ENCODE results near the gene DNAJC7. TPM values are rescaled to one million over a fixed set of nuclear protein-coding genes. Genes with fewer than 3 reads are reported as not detected.

Gene DNAJC7
- polyA plus RNA-seq, 1 of the 3 experiments (the other 2 are of a cell fraction), result 38.8 TPM

DNA sequence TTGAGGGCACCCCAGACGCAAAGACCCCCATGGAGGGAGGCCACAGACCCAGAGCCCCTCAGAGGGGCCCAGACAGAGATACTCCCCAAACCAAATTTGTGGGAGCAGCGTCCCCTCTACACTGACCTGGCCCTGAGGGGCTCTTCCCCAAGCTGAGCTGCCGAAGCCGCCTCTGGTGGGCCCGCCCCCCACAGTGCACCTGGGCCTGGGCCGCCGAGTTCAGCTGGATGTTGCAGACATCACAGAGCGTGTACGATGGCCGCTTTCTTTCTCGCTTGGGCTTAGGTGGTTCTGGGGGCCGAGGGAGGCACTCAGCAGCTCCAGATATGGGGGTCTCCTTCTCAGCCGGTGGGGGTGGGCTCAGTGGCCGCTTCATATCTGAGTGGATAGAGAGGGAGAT lies 45.4 kb upstream of the DNAJC7 start:
- no peak overlapping the region for H3K4me3 ChIP-seq (ENCODE audit: low read depth in 2 of 2, low read length in 1 of 2)
- H3K4me2 ChIP-seq, result no peak overlapping the region
- no peaks in the 10 kb centered on the region for H3K9me3 ChIP-seq
- no peaks in the 10 kb centered on the region for H3K79me2 ChIP-seq (ENCODE audit: insufficient read depth)
- 90% methylated on average over 7 of the region's 14 CpGs for WGBS (ENCODE audit: low lambda C conversion rate)
- peaks cover 0 to 4% of the 10 kb centered on the region in 2 experiments; a peak in 1 of 4 replicates for H3K4me1 ChIP-seq (ENCODE audit: control insufficient read depth in 1 of 2, insufficient read depth in 2 of 2, low read depth in 1 of 2, low read length in 1 of 2)
- no peak overlapping the region for H2AFZ ChIP-seq (ENCODE audit: low read depth)
- no peaks in the 10 kb centered on the region for H3F3A ChIP-seq (replicated peaks; ENCODE audit: insufficient read depth)
- CTCF ChIA-PET, result interaction anchor here (0.9 to 2.1 kb wide), 5 partner anchors 10 to 46 kb away, joined by 3 to 12 read pairs (median 4); no protein-coding TSS in a partner anchor
- POLR2A ChIA-PET, result no interaction called here
- H3K36me3 ChIP-seq (replicated peaks in 1 of 2; ENCODE audit: control insufficient read depth in 1 of 2, insufficient read depth in 2 of 2, low read length in 1 of 2), result no peaks in the 10 kb centered on the region
- no peaks in the 10 kb centered on the region for H3K27me3 ChIP-seq (ENCODE audit: insufficient read depth)
- H3K27ac ChIP-seq (ENCODE audit: low read depth in 2 of 2, low read length in 1 of 2), result no peak overlapping the region
- H4K20me1 ChIP-seq (ENCODE audit: insufficient read depth), result no peaks in the 10 kb centered on the region
- no peak for TF ChIP-seq TCF12 (IDR thresholded peaks at IDR 0.05)
- H3K9ac ChIP-seq, result no peak overlapping the region
- DNase-seq, result no peak
- no peaks in the 10 kb centered on the region for H3K9me2 ChIP-seq

DNA sequence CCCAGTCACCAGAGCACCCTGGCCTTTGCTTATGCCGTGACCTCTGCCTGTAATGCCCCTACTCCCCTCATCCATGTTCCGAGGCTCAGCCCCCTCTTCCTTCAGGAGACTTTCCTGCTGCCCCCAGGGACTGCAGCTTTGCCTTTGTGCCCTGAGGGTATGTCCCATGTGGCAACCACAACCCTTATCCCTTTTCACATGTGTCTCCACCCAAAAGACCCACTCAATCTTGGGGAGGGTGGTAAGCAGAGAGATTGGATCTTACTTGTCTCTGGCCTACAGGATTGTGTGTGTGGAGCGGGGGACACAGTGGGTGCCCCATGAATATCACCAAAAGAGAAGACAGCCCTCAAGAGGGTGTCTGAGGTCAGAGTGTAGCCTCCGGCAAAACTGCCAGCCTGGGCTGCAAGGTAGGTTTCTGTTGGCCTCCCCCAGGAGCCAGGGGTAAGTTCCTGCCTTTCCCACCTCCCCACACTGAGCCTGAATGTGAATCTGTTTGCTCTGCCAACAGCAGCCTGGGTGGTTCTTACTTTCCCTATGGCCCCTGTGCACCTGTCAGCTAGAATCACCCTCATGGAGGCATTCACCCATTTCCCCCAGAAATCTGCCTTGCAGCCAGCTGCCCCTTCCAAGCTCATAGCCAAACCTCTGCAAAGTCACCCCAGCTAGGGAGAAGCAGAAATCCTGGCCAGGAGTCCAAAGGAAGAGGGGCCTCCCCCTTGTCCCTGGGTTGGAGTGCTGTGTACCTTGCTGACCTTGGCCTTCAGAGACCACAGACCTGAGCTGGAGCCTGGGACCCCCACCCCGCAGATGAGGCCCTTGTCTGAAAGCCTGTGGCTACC lies 44.6 kb upstream of the DNAJC7 start:
- no peaks in the 10 kb centered on the region for H3K9me3 ChIP-seq
- no peaks in the 10 kb centered on the region for H3K36me3 ChIP-seq (replicated peaks in 1 of 2; ENCODE audit: control insufficient read depth in 1 of 2, insufficient read depth in 2 of 2, low read length in 1 of 2)
- CTCF ChIA-PET, result interaction anchor here (0.6 to 2.1 kb wide), 7 partner anchors 10 to 226 kb away, joined by 3 to 12 read pairs (median 3); partner anchors contain the start of gene STAT5A
- H3K9me2 ChIP-seq, result no peaks in the 10 kb centered on the region
- H3K4me2 ChIP-seq, result no peak overlapping the region
- POLR2A ChIA-PET, result no interaction called here
- H3K4me3 ChIP-seq (ENCODE audit: low read depth in 2 of 2, low read length in 1 of 2), result no peak overlapping the region
- H3K27me3 ChIP-seq (ENCODE audit: insufficient read depth), result no peaks in the 10 kb centered on the region
- H3K9ac ChIP-seq, result no peak overlapping the region
- H3K4me1 ChIP-seq (ENCODE audit: control insufficient read depth in 1 of 2, insufficient read depth in 2 of 2, low read depth in 1 of 2, low read length in 1 of 2), result no peaks in the 10 kb centered on the region; a peak in 1 of 4 replicates
- no peak for TF ChIP-seq MXI1 (IDR thresholded peaks at IDR 0.05; ENCODE audit: low read depth, low read length)
- TF ChIP-seq MEF2A (IDR thresholded peaks at IDR 0.05; ENCODE audit: borderline replicate concordance, low read depth), result no peak
- no peak for TF ChIP-seq RAD21 (IDR thresholded peaks at IDR 0.05; ENCODE audit: low read length)
- no peak for TF ChIP-seq FOXM1 (IDR thresholded peaks at IDR 0.05; ENCODE audit: low read depth)
- no peak for TF ChIP-seq SIN3A (IDR thresholded peaks at IDR 0.05; ENCODE audit: borderline replicate concordance, low read depth, low read length)
- TF ChIP-seq EZH2phosphoT487 (IDR thresholded peaks at IDR 0.05; ENCODE audit: borderline replicate concordance, low read depth), result no peak
- no peak for TF ChIP-seq NRF1 (IDR thresholded peaks at IDR 0.05; ENCODE audit: low read depth, low read length)
- no peak for TF ChIP-seq CHD2 (IDR thresholded peaks at IDR 0.05; ENCODE audit: low read length, partially characterized antibody)
- TF ChIP-seq POLR2AphosphoS5 (IDR thresholded peaks at IDR 0.05; ENCODE audit: low read depth, low read length), result no peak
- TF ChIP-seq, protein P1, sequence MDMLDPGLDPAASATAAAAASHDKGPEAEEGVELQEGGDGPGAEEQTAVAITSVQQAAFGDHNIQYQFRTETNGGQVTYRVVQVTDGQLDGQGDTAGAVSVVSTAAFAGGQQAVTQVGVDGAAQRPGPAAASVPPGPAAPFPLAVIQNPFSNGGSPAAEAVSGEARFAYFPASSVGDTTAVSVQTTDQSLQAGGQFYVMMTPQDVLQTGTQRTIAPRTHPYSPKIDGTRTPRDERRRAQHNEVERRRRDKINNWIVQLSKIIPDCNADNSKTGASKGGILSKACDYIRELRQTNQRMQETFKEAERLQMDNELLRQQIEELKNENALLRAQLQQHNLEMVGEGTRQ (IDR thresholded peaks at IDR 0.05; ENCODE audit: borderline replicate concordance, low read depth, low read length), result no peak
- TF ChIP-seq EP300 (IDR thresholded peaks at IDR 0.05; ENCODE audit: borderline replicate concordance in 1 of 2, low read depth in 1 of 2, low read length in 1 of 2), result no peak
- no peak for TF ChIP-seq YY1 (IDR thresholded peaks at IDR 0.05; ENCODE audit: low read depth)
- no peak for TF ChIP-seq FOXJ3 (CRISPR knock-in tag; IDR thresholded peaks at IDR 0.05)
- no peak for TF ChIP-seq TEAD4 (IDR thresholded peaks at IDR 0.05; ENCODE audit: borderline replicate concordance, insufficient read depth)
- H3F3A ChIP-seq (replicated peaks; ENCODE audit: insufficient read depth), result no peaks in the 10 kb centered on the region
- H4K20me1 ChIP-seq (ENCODE audit: insufficient read depth), result no peaks in the 10 kb centered on the region
- 51% methylated on average over 5 of the region's 5 CpGs for WGBS (ENCODE audit: low lambda C conversion rate)
- no peak overlapping the region for H3K27ac ChIP-seq (ENCODE audit: low read depth in 2 of 2, low read length in 1 of 2)
- no peak for DNase-seq
- no peak overlapping the region for H2AFZ ChIP-seq (ENCODE audit: low read depth)
- H3K79me2 ChIP-seq (ENCODE audit: insufficient read depth), result no peaks in the 10 kb centered on the region
